ENCODE measurements around the gene DNAJC17.

The DNAJC17 gene

GRCh38 chr15:40749151-40749630 is 58.1 kb downstream of the DNAJC17 start:
- TF ChIP-seq POLR2A (IDR thresholded peaks at IDR 0.05; ENCODE audit: extremely low read depth, insufficient read length), result no peak
- no peak for TF ChIP-seq MAX (IDR thresholded peaks at IDR 0.05; ENCODE audit: low read depth, low read length)
- no peak for TF ChIP-seq CTCF (IDR thresholded peaks at IDR 0.05; ENCODE audit: low read depth, low read length)
- TF ChIP-seq MYC (IDR thresholded peaks at IDR 0.05; ENCODE audit: low read depth, low read length), result no peak
- no peak overlapping the region for H3K4me3 ChIP-seq (ENCODE audit: low read depth, low read length)
- DNase-seq (ENCODE audit: low read depth), result no peak

- DNase-seq (ENCODE audit: low read depth), result no peak
- H3K4me3 ChIP-seq (ENCODE audit: low read depth, low read length), result no peak overlapping the region
- TF ChIP-seq MAX (IDR thresholded peaks at IDR 0.05; ENCODE audit: low read depth, low read length) (no peak), CTCF (IDR thresholded peaks at IDR 0.05; ENCODE audit: low read depth, low read length) (no peak), MYC (IDR thresholded peaks at IDR 0.05; ENCODE audit: low read depth, low read length) (no peak), POLR2A (IDR thresholded peaks at IDR 0.05; ENCODE audit: extremely low read depth, insufficient read length) (no peak)
Observed at GRCh38 chr15:40747685-40748631, 59.3 kb downstream of the DNAJC17 start.

GRCh38 chr15:40746916-40747418 is 60.3 kb downstream of the DNAJC17 start:
- no peak overlapping the region for H3K4me3 ChIP-seq (ENCODE audit: low read depth, low read length)
- TF ChIP-seq MAX (IDR thresholded peaks at IDR 0.05; ENCODE audit: low read depth, low read length), result no peak
- peak; percentile 75 for DNase-seq (ENCODE audit: low read depth)

- TF ChIP-seq CTCF (IDR thresholded peaks at IDR 0.05; ENCODE audit: low read depth, low read length) (no peak), MAX (IDR thresholded peaks at IDR 0.05; ENCODE audit: low read depth, low read length) (no peak), MYC (IDR thresholded peaks at IDR 0.05; ENCODE audit: low read depth, low read length) (no peak), POLR2A (IDR thresholded peaks at IDR 0.05; ENCODE audit: extremely low read depth, insufficient read length) (no peak)
- no peak overlapping the region for H3K4me3 ChIP-seq (ENCODE audit: low read depth, low read length)
- DNase-seq (ENCODE audit: low read depth), result no peak
Observed at GRCh38 chr15:40744815-40745152, 62.5 kb downstream of the DNAJC17 start.

GRCh38 chr15:40743921-40744814 is 63.1 kb downstream of the DNAJC17 start:
- TF ChIP-seq CTCF (IDR thresholded peaks at IDR 0.05; ENCODE audit: low read depth, low read length) (no peak), MYC (IDR thresholded peaks at IDR 0.05; ENCODE audit: low read depth, low read length) (peak; percentile 45; the same call in 1 of the 2 replicates), MAX (IDR thresholded peaks at IDR 0.05; ENCODE audit: low read depth, low read length) (peak; percentile 67), POLR2A (IDR thresholded peaks at IDR 0.05; ENCODE audit: extremely low read depth, insufficient read length) (no peak)
- DNase-seq (ENCODE audit: low read depth), result peak; percentile 74
- no peak overlapping the region for H3K4me3 ChIP-seq (ENCODE audit: low read depth, low read length)

Measured in NB4 (cell line).